SU-DHL-6 (cell line): ENCODE measurements around the gene FAM107B.

Experiments
- H2AFZ ChIP-seq: fragments of 200-600 bp; sonication (generic); 2 replicates; pipeline ENCODE4 v1.6.1; 2014; ENCODE audit warnings: low read depth, mild to moderate bottlenecking, moderate library complexity, mixed read lengths, antibody characterized with exemption, low read length; ENCODE audit not compliant: severe bottlenecking
- H3F3A ChIP-seq: fragments of 200-600 bp; shearing (Covaris generic); 2 replicates; pipeline ENCODE4 v1.6.0; 2016; ENCODE audit warnings: antibody characterized with exemption, mild to moderate bottlenecking; ENCODE audit not compliant: insufficient read depth
- H3K27ac ChIP-seq: fragments of 200-600 bp; sonication (generic); 2 replicates; pipeline ENCODE4 v1.5.1; 2016; ENCODE audit warnings: low read depth, mild to moderate bottlenecking, low read length, moderate library complexity, mixed read lengths
- H3K27me3 ChIP-seq: fragments of 200-600 bp; sonication (generic), shearing (Covaris generic); 2 replicates; pipeline ENCODE4 v1.6.0; 2014; ENCODE audit warnings: mild to moderate bottlenecking, low read length
- H3K36me3 ChIP-seq: fragments of 200-600 bp; sonication (generic); 2 replicates; pipeline ENCODE4 v1.6.1; 2014; ENCODE audit warnings: mild to moderate bottlenecking, low read length, mixed read lengths
- H3K4me2 ChIP-seq: fragments of 300-600, 200-600 bp; shearing (Covaris generic), sonication (generic); 2 replicates; pipeline ENCODE4 v1.6.0; 2014; ENCODE audit warnings: low read length, low read depth, mild to moderate bottlenecking; ENCODE audit not compliant: poor library complexity, severe bottlenecking
- H3K4me3 ChIP-seq: fragments of 200-600 bp; sonication (generic); 2 replicates; pipeline ENCODE4 v1.5.1; 2014; ENCODE audit warnings: antibody characterized with exemption, low read length, mild to moderate bottlenecking, mixed read lengths; ENCODE audit not compliant: insufficient read depth, poor library complexity, severe bottlenecking
- H3K79me2 ChIP-seq: fragments of 200-600 bp; sonication (generic); 2 replicates; pipeline ENCODE4 v1.6.1; 2014; ENCODE audit warnings: mild to moderate bottlenecking, low read length, moderate library complexity; ENCODE audit not compliant: insufficient read depth
- H3K9ac ChIP-seq: fragments of 200-600 bp; sonication (generic); 2 replicates; pipeline ENCODE4 v1.7.0; 2014; ENCODE audit warnings: mild to moderate bottlenecking, low read length
- H3K9me2 ChIP-seq: fragments of 200-600 bp; sonication (generic); replicated peaks from 2 replicates; pipeline ENCODE4 v1.6.1; 2014; ENCODE audit warnings: low read length; ENCODE audit not compliant: insufficient read depth
- H3K9me3 ChIP-seq: fragments of 200-600 bp; sonication (generic); 2 replicates; pipeline ENCODE4 v1.6.1; 2014; ENCODE audit warnings: low read length, mixed read lengths; ENCODE audit not compliant: insufficient read depth
- H4K20me1 ChIP-seq: fragments of 200-600 bp; sonication (generic); 2 replicates; pipeline ENCODE4 v1.6.1; 2014; ENCODE audit warnings: low read depth, mild to moderate bottlenecking, antibody characterized with exemption, low read length, moderate library complexity, mixed read lengths
- CTCF ChIP-seq: fragments of 200-600 bp; sonication (generic); IDR thresholded peaks from one replicate; pipeline ENCODE4 v1.5.1; 2017; ENCODE audit warnings: antibody characterized with exemption, mild to moderate bottlenecking, low read length, moderate library complexity; ENCODE audit not compliant: insufficient read depth, poor library complexity, severe bottlenecking
- EZH2phosphoT487 ChIP-seq: fragments of 200-600 bp; sonication (generic), shearing (Covaris generic); conservative IDR thresholded peaks from 2 replicates; pipeline ENCODE4 v1.6.1; 2018; ENCODE audit warnings: mild to moderate bottlenecking, antibody characterized with exemption, low read length, moderate library complexity, mixed read lengths

Gene FAM107B

GRCh38 chr10:14476006-14476405, 298.7 kb downstream of the FAM107B start:
- Histone ChIP-seq H3K27ac (no peak overlapping the region), H2AFZ (no peak overlapping the region)

GRCh38 chr10:14474656-14475055, 300.0 kb downstream of the FAM107B start:
- Histone ChIP-seq H3K27me3 (no peaks in the 10 kb centered on the region), H3K9me3 (no peaks in the 10 kb centered on the region), H3K79me2 (no peaks in the 10 kb centered on the region), H3K4me2 (no peak overlapping the region), H3K9me2 (no peaks in the 10 kb centered on the region), H3K4me3 (no peak overlapping the region), H3K9ac (no peak overlapping the region), H2AFZ (no peak overlapping the region), H4K20me1 (no peaks in the 10 kb centered on the region), H3K27ac (no peak overlapping the region), H3F3A (no peaks in the 10 kb centered on the region), H3K36me3 (no peaks in the 10 kb centered on the region)
- TF ChIP-seq EZH2phosphoT487: no peak
- no peak for TF ChIP-seq CTCF

More at GRCh38 chr10:14476006-14476405, 298.7 kb downstream of the FAM107B start:
- no peak overlapping the region for H3K9ac ChIP-seq
- H3K4me2 ChIP-seq: no peak overlapping the region
- H3K27me3 ChIP-seq: no peaks in the 10 kb centered on the region
- no peaks in the 10 kb centered on the region for H3K36me3 ChIP-seq
- H4K20me1 ChIP-seq: no peaks in the 10 kb centered on the region
- TF ChIP-seq EZH2phosphoT487 (no peak), CTCF (no peak)
- H3K4me3 ChIP-seq: no peak overlapping the region
- no peaks in the 10 kb centered on the region for H3K9me2 ChIP-seq
- H3K79me2 ChIP-seq: no peaks in the 10 kb centered on the region
- H3K9me3 ChIP-seq: no peaks in the 10 kb centered on the region
- no peaks in the 10 kb centered on the region for H3F3A ChIP-seq

- no peaks in the 10 kb centered on the region for H3F3A ChIP-seq
- no peaks in the 10 kb centered on the region for H4K20me1 ChIP-seq
- no peaks in the 10 kb centered on the region for H3K9me2 ChIP-seq
- no peaks in the 10 kb centered on the region for H3K27me3 ChIP-seq
- no peaks in the 10 kb centered on the region for H3K9me3 ChIP-seq
- no peak overlapping the region for H3K9ac ChIP-seq
- H2AFZ ChIP-seq: no peak overlapping the region
- H3K4me2 ChIP-seq: no peak overlapping the region
- no peaks in the 10 kb centered on the region for H3K79me2 ChIP-seq
- no peak overlapping the region for H3K27ac ChIP-seq
- H3K36me3 ChIP-seq: no peaks in the 10 kb centered on the region
- no peak for TF ChIP-seq EZH2phosphoT487
- no peak for TF ChIP-seq CTCF
- no peak overlapping the region for H3K4me3 ChIP-seq
Observed at GRCh38 chr10:14470920-14471319, 303.8 kb downstream of the FAM107B start.
